Hepatocyte (in vitro differentiated cells): Measurements from ENCODE around the gene SPON2. TPM values are rescaled to one million over a fixed set of nuclear protein-coding genes. Genes with fewer than 3 reads are reported as not detected.

ENCODE experiments used
- DNase-seq: peaks from one replicate; pipeline ENCODE4 v3.0.0-alpha.2; 2016; ENCODE audit warnings: low spot score
- H2AFZ ChIP-seq: fragments of 200-600 bp; sonication (generic); 2 replicates; pipeline ENCODE4 v1.6.0; 2016; ENCODE audit warnings: antibody characterized with exemption, mild to moderate bottlenecking
- H3K27ac ChIP-seq: fragments of 200-600 bp; sonication (generic); 2 replicates; pipeline ENCODE4 v1.5.1; 2016; ENCODE audit warnings: mild to moderate bottlenecking
- H3K27me3 ChIP-seq: fragments of 200-600 bp; sonication (generic); 2 replicates; pipeline ENCODE4 v1.6.1; 2016
- H3K36me3 ChIP-seq: fragments of 200-600 bp; sonication (generic); replicated peaks from 2 replicates; pipeline ENCODE4 v1.5.1; 2016; ENCODE audit warnings: low read depth; ENCODE audit not compliant: insufficient read depth
- H3K4me1 ChIP-seq: fragments of 200-600 bp; sonication (generic); 2 replicates; pipeline ENCODE4 v1.5.1; 2016; ENCODE audit warnings: mild to moderate bottlenecking, moderate library complexity; ENCODE audit not compliant: insufficient read depth
- H3K4me2 ChIP-seq: fragments of 200-600 bp; sonication (generic); 2 replicates; pipeline ENCODE4 v1.6.0; 2016
- H3K4me3 ChIP-seq: fragments of 200-600 bp; sonication (generic); 2 replicates; pipeline ENCODE4 v1.5.1; 2016; ENCODE audit warnings: mild to moderate bottlenecking
- H3K79me2 ChIP-seq: fragments of 200-600 bp; sonication (generic); 2 replicates; pipeline ENCODE4 v1.6.0; 2017; ENCODE audit warnings: mild to moderate bottlenecking
- H3K9me2 ChIP-seq: fragments of 200-600 bp; sonication (generic); replicated peaks from 2 replicates; pipeline ENCODE4 v1.6.0; 2017; ENCODE audit warnings: mild to moderate bottlenecking; ENCODE audit not compliant: insufficient read depth
- H3K9me3 ChIP-seq: fragments of 200-600 bp; sonication (generic); 2 replicates; pipeline ENCODE4 v1.5.1; 2016; ENCODE audit warnings: low read depth, mild to moderate bottlenecking
- H4K20me1 ChIP-seq: fragments of 200-600 bp; sonication (generic); 2 replicates; pipeline ENCODE4 v1.6.0; 2016; ENCODE audit warnings: mild to moderate bottlenecking; ENCODE audit not compliant: insufficient read depth, poor library complexity, severe bottlenecking
- CTCF ChIP-seq: fragments of 200-600 bp; sonication (generic); IDR thresholded peaks from 2 replicates; pipeline ENCODE4 v1.5.1; 2016; ENCODE audit warnings: antibody characterized with exemption, mild to moderate bottlenecking; ENCODE audit not compliant: poor library complexity
- EZH2 ChIP-seq: fragments of 200-600 bp; sonication (generic); IDR thresholded peaks from 2 replicates; pipeline ENCODE4 v1.6.1; 2016; ENCODE audit warnings: antibody characterized with exemption, mild to moderate bottlenecking, borderline replicate concordance
- EZH2phosphoT487 ChIP-seq: fragments of 200-600 bp; sonication (generic); IDR thresholded peaks from one replicate; pipeline ENCODE4 v1.6.1; 2018; ENCODE audit warnings: antibody characterized with exemption, mild to moderate bottlenecking, low read depth, moderate library complexity; ENCODE audit not compliant: unreplicated experiment, severe bottlenecking
- WGBS: methylation state at CpG from one replicate; pipeline ENCODE4 v1.1.6; 2016; ENCODE audit warnings: low lambda C conversion rate; ENCODE audit errors: missing lambda C conversion rate; 5-methylcytosine and 5-hydroxymethylcytosine counted together
- polyA plus RNA-seq: library from polyadenylated mRNA; unstranded; fragments of >200 nt; fragmentation: Nextera tagmentation; extraction: Ambion mirVana; gene quantifications from 2 replicates; pipeline ENCODE4 v1.2.1, GENCODE V29; 2016
- total RNA-seq: library from RNA; depleted of rRNA; stranded (reverse); fragments of >200 nt; gene quantifications from 2 replicates; pipeline ENCODE4 v1.2.3, GENCODE V29; 2014

SPON2 gene
- total and polyA plus RNA-seq, 2 experiments from 2014 or later: 403 to 1,210 TPM

GRCh38 chr4:1183985-1184773 lies 11.8 kb upstream of the SPON2 start:
- TF ChIP-seq EZH2 (no peak), CTCF (no peak), EZH2phosphoT487 (no peak)
- H3K36me3 ChIP-seq: no peaks in the 10 kb centered on the region
- H3K4me1 ChIP-seq: no peaks in the 10 kb centered on the region
- no peak for DNase-seq
- H3K4me2 ChIP-seq: no peak overlapping the region
- peaks cover 12% of the 10 kb centered on the region for H3K9me3 ChIP-seq
- no peaks in the 10 kb centered on the region for H4K20me1 ChIP-seq
- H3K9me2 ChIP-seq: no peaks in the 10 kb centered on the region
- no peak overlapping the region for H3K4me3 ChIP-seq
- H2AFZ ChIP-seq: no peak overlapping the region
- no peaks in the 10 kb centered on the region for H3K27me3 ChIP-seq
- no peak overlapping the region for H3K27ac ChIP-seq
- 85% methylated on average over 6 of the region's 6 CpGs for WGBS
- no peaks in the 10 kb centered on the region for H3K79me2 ChIP-seq

GRCh38 chr4:1182313-1182712 lies 9.9 kb upstream of the SPON2 start:
- H3K9me2 ChIP-seq: no peaks in the 10 kb centered on the region
- no peaks in the 10 kb centered on the region for H3K36me3 ChIP-seq
- no peaks in the 10 kb centered on the region for H3K79me2 ChIP-seq
- no peak overlapping the region for H3K27ac ChIP-seq
- H3K27me3 ChIP-seq: no peaks in the 10 kb centered on the region
- no peak overlapping the region for H3K4me2 ChIP-seq
- H3K9me3 ChIP-seq: peaks cover 12% of the 10 kb centered on the region
- no peak for DNase-seq
- H3K4me3 ChIP-seq: no peak overlapping the region
- no peaks in the 10 kb centered on the region for H3K4me1 ChIP-seq
- H2AFZ ChIP-seq: no peak overlapping the region
- H4K20me1 ChIP-seq: no peaks in the 10 kb centered on the region
- TF ChIP-seq CTCF (no peak), EZH2 (no peak), EZH2phosphoT487 (no peak)

- Histone ChIP-seq H3K4me2 (no peak overlapping the region), H3K4me3 (no peak overlapping the region), H3K27ac (no peak overlapping the region), H3K9me2 (no peaks in the 10 kb centered on the region), H2AFZ (no peak overlapping the region), H4K20me1 (no peaks in the 10 kb centered on the region), H3K9me3 (peaks cover 12% of the 10 kb centered on the region), H3K36me3 (no peaks in the 10 kb centered on the region), H3K4me1 (no peaks in the 10 kb centered on the region), H3K27me3 (no peaks in the 10 kb centered on the region), H3K79me2 (no peaks in the 10 kb centered on the region)
- DNase-seq: no peak
- no peak for TF ChIP-seq EZH2
- no peak for TF ChIP-seq EZH2phosphoT487
- TF ChIP-seq CTCF: no peak
These were observed 8.3 kb upstream of the SPON2 start for GRCh38 chr4:1180663-1181062.

GRCh38 chr4:1179976-1180375 lies 7.6 kb upstream of the SPON2 start:
- no peaks in the 10 kb centered on the region for H3K27me3 ChIP-seq
- TF ChIP-seq EZH2phosphoT487: no peak
- TF ChIP-seq EZH2: no peak
- no peak for TF ChIP-seq CTCF
- no peak for DNase-seq
- no peaks in the 10 kb centered on the region for H3K9me2 ChIP-seq
- H3K9me3 ChIP-seq: peaks cover 12% of the 10 kb centered on the region
- no peaks in the 10 kb centered on the region for H3K4me1 ChIP-seq
- WGBS: 100% methylated on average over 1 of the region's 1 CpG
- H4K20me1 ChIP-seq: no peaks in the 10 kb centered on the region
- H3K79me2 ChIP-seq: no peaks in the 10 kb centered on the region
- no peak overlapping the region for H3K4me3 ChIP-seq
- H2AFZ ChIP-seq: no peak overlapping the region
- no peak overlapping the region for H3K4me2 ChIP-seq
- no peaks in the 10 kb centered on the region for H3K36me3 ChIP-seq
- H3K27ac ChIP-seq: no peak overlapping the region
